ENCODE results near the gene KCNK15.

KCNK15 gene

GRCh38 chr20:44790638-44791393, 45.2 kb downstream of the KCNK15 start:
- Histone ChIP-seq H3K79me2 (ENCODE audit: control insufficient read depth, insufficient read depth, low read length) (no peaks in the 10 kb centered on the region), H3K9ac (ENCODE audit: low read length) (no peak overlapping the region), H3K4me3 (ENCODE audit: low read length) (no peak overlapping the region), H2BK15ac (replicated peaks; ENCODE audit: low read depth) (no peak overlapping the region), H2AK5ac (ENCODE audit: low read length) (no peak overlapping the region), H3K27me3 (ENCODE audit: insufficient read depth, low read length, poor library complexity) (no peaks in the 10 kb centered on the region), H4K5ac (ENCODE audit: low read length) (no peak overlapping the region), H3K27ac (ENCODE audit: low read depth, low read length) (no peak overlapping the region), H3K18ac (ENCODE audit: low read length) (no peak overlapping the region), H3K4me1 (ENCODE audit: control insufficient read depth, low read depth, low read length) (peaks cover 3% of the 10 kb centered on the region), H3K79me1 (ENCODE audit: low read length) (no peaks in the 10 kb centered on the region), H3K56ac (ENCODE audit: low read length) (no peak overlapping the region), H4K8ac (ENCODE audit: low read depth, low read length) (no peak overlapping the region), H3K4ac (ENCODE audit: low read depth, low read length) (no peak overlapping the region), H3K4me2 (ENCODE audit: low read length) (no peak overlapping the region), H3K23ac (ENCODE audit: low read length) (no peak overlapping the region), H3K36me3 (ENCODE audit: control insufficient read depth, insufficient read depth, low read length) (no peaks in the 10 kb centered on the region), H2BK5ac (ENCODE audit: low read length) (no peak overlapping the region), H2BK120ac (ENCODE audit: low read depth, low read length) (no peak overlapping the region)
- no CpG with 5 or more reads among the region's 11 CpGs for WGBS (ENCODE audit: extremely low coverage, insufficient coverage, low lambda C conversion rate)
- DNase-seq: no peak

- no peak overlapping the region for H3K56ac ChIP-seq (ENCODE audit: low read length)
- H2AK5ac ChIP-seq (ENCODE audit: low read length): no peak overlapping the region
- no peaks in the 10 kb centered on the region for H3K36me3 ChIP-seq (ENCODE audit: control insufficient read depth, insufficient read depth, low read length)
Observed at GRCh38 chr20:44792796-44793195, 47.1 kb downstream of the KCNK15 start.

GRCh38 chr20:44795836-44796235, 50.2 kb downstream of the KCNK15 start:
- H3K27me3 ChIP-seq (ENCODE audit: insufficient read depth, low read length, poor library complexity): no peaks in the 10 kb centered on the region
- no peak overlapping the region for H4K8ac ChIP-seq (ENCODE audit: low read depth, low read length)
- no peak overlapping the region for H3K23ac ChIP-seq (ENCODE audit: low read length)
- no peaks in the 10 kb centered on the region for H3K79me2 ChIP-seq (ENCODE audit: control insufficient read depth, insufficient read depth, low read length)
- WGBS (ENCODE audit: extremely low coverage, insufficient coverage, low lambda C conversion rate): no CpG with 5 or more reads among the region's 4 CpGs
- no peak overlapping the region for H3K9ac ChIP-seq (ENCODE audit: low read length)
- no peak overlapping the region for H2BK5ac ChIP-seq (ENCODE audit: low read length)
- no peak overlapping the region for H4K5ac ChIP-seq (ENCODE audit: low read length)
- H3K79me1 ChIP-seq (ENCODE audit: low read length): no peaks in the 10 kb centered on the region
- H3K56ac ChIP-seq (ENCODE audit: low read length): no peak overlapping the region
- no peak overlapping the region for H3K4me3 ChIP-seq (ENCODE audit: low read length)
- no peak for DNase-seq
- no peak overlapping the region for H3K4ac ChIP-seq (ENCODE audit: low read depth, low read length)
- no peak overlapping the region for H3K27ac ChIP-seq (ENCODE audit: low read depth, low read length)
- H3K18ac ChIP-seq (ENCODE audit: low read length): no peak overlapping the region
- no peak overlapping the region for H2BK15ac ChIP-seq (replicated peaks; ENCODE audit: low read depth)
- peaks cover 2% of the 10 kb centered on the region for H3K4me1 ChIP-seq (ENCODE audit: control insufficient read depth, low read depth, low read length)
- no peaks in the 10 kb centered on the region for H3K36me3 ChIP-seq (ENCODE audit: control insufficient read depth, insufficient read depth, low read length)
- no peak overlapping the region for H3K4me2 ChIP-seq (ENCODE audit: low read length)
- H2BK120ac ChIP-seq (ENCODE audit: low read depth, low read length): no peak overlapping the region
- H2AK5ac ChIP-seq (ENCODE audit: low read length): no peak overlapping the region

More at GRCh38 chr20:44792796-44793195, 47.1 kb downstream of the KCNK15 start:
- no peak overlapping the region for H3K4me2 ChIP-seq (ENCODE audit: low read length)
- no peak overlapping the region for H3K27ac ChIP-seq (ENCODE audit: low read depth, low read length)
- peaks cover 2% of the 10 kb centered on the region for H3K4me1 ChIP-seq (ENCODE audit: control insufficient read depth, low read depth, low read length)
- no peak overlapping the region for H3K4me3 ChIP-seq (ENCODE audit: low read length)
- no CpG with 5 or more reads among the region's 7 CpGs for WGBS (ENCODE audit: extremely low coverage, insufficient coverage, low lambda C conversion rate)
- H3K23ac ChIP-seq (ENCODE audit: low read length): no peak overlapping the region
- no peak overlapping the region for H2BK120ac ChIP-seq (ENCODE audit: low read depth, low read length)
- no peak overlapping the region for H2BK5ac ChIP-seq (ENCODE audit: low read length)
- no peaks in the 10 kb centered on the region for H3K27me3 ChIP-seq (ENCODE audit: insufficient read depth, low read length, poor library complexity)
- H3K9ac ChIP-seq (ENCODE audit: low read length): no peak overlapping the region
- no peak overlapping the region for H3K18ac ChIP-seq (ENCODE audit: low read length)
- H3K79me2 ChIP-seq (ENCODE audit: control insufficient read depth, insufficient read depth, low read length): no peaks in the 10 kb centered on the region
- H4K8ac ChIP-seq (ENCODE audit: low read depth, low read length): no peak overlapping the region
- H2BK15ac ChIP-seq (replicated peaks; ENCODE audit: low read depth): no peak overlapping the region
- no peak overlapping the region for H3K4ac ChIP-seq (ENCODE audit: low read depth, low read length)
- DNase-seq: no peak
- no peaks in the 10 kb centered on the region for H3K79me1 ChIP-seq (ENCODE audit: low read length)
- H4K5ac ChIP-seq (ENCODE audit: low read length): no peak overlapping the region

GRCh38 chr20:44796311-44796710, 50.6 kb downstream of the KCNK15 start:
- no peak overlapping the region for H2BK15ac ChIP-seq (replicated peaks; ENCODE audit: low read depth)
- no peaks in the 10 kb centered on the region for H3K79me1 ChIP-seq (ENCODE audit: low read length)
- H3K36me3 ChIP-seq (ENCODE audit: control insufficient read depth, insufficient read depth, low read length): no peaks in the 10 kb centered on the region
- H3K4me2 ChIP-seq (ENCODE audit: low read length): no peak overlapping the region
- no peak overlapping the region for H3K9ac ChIP-seq (ENCODE audit: low read length)
- H3K23ac ChIP-seq (ENCODE audit: low read length): no peak overlapping the region
- H3K4me3 ChIP-seq (ENCODE audit: low read length): no peak overlapping the region
- H2BK120ac ChIP-seq (ENCODE audit: low read depth, low read length): no peak overlapping the region
- no peak overlapping the region for H4K8ac ChIP-seq (ENCODE audit: low read depth, low read length)
- H3K56ac ChIP-seq (ENCODE audit: low read length): no peak overlapping the region
- H3K4ac ChIP-seq (ENCODE audit: low read depth, low read length): no peak overlapping the region
- no peak overlapping the region for H3K18ac ChIP-seq (ENCODE audit: low read length)
- H4K5ac ChIP-seq (ENCODE audit: low read length): no peak overlapping the region
- no peaks in the 10 kb centered on the region for H3K79me2 ChIP-seq (ENCODE audit: control insufficient read depth, insufficient read depth, low read length)
- no peak overlapping the region for H2AK5ac ChIP-seq (ENCODE audit: low read length)
- peaks cover 2% of the 10 kb centered on the region for H3K4me1 ChIP-seq (ENCODE audit: control insufficient read depth, low read depth, low read length)
- no peak for DNase-seq
- H3K27ac ChIP-seq (ENCODE audit: low read depth, low read length): no peak overlapping the region
- H2BK5ac ChIP-seq (ENCODE audit: low read length): no peak overlapping the region
- no peaks in the 10 kb centered on the region for H3K27me3 ChIP-seq (ENCODE audit: insufficient read depth, low read length, poor library complexity)

DNA sequence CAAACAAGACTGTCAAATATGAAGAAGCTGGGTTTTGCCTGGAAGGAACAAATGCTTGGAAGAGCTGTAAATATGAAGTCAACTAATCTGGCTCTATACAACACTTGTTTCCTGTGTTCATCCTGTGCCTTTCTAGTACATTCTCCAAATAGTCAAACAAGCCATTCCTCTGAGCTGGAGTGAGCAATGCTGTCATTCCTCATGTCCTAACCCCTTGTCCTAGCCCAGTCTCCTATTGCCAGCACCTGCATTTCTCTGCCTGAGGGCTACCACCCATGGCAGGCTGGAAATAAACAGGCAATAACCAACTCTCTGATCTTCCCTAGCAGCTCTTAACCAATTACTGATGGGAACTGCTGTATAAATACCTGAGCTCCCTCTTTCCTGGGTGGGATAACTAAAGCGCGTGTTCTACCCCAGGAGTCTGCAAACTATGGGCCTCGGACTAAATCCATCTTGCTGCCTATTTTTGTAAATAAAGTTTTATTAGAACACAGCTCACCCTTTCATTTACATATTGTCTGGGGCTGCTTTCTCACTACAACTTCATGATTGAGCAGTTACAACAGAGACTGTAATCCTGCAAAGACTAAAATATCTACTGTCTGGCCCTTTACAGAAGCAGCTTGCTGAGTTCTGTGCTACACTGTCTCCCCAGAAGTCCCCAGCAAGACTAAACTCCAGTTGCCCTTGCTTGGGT, 51.2 kb downstream of the KCNK15 start:
- Histone ChIP-seq H3K27ac (ENCODE audit: low read depth, low read length) (no peak overlapping the region), H2AK5ac (ENCODE audit: low read length) (no peak overlapping the region), H3K4ac (ENCODE audit: low read depth, low read length) (no peak overlapping the region)

More for the DNA sequence above, 51.2 kb downstream of the KCNK15 start:
- Histone ChIP-seq H2BK5ac (ENCODE audit: low read length) (no peak overlapping the region), H3K4me3 (ENCODE audit: low read length) (no peak overlapping the region), H4K5ac (ENCODE audit: low read length) (no peak overlapping the region), H3K36me3 (ENCODE audit: control insufficient read depth, insufficient read depth, low read length) (no peaks in the 10 kb centered on the region), H3K27me3 (ENCODE audit: insufficient read depth, low read length, poor library complexity) (no peaks in the 10 kb centered on the region), H3K4me1 (ENCODE audit: control insufficient read depth, low read depth, low read length) (peaks cover 2% of the 10 kb centered on the region), H3K56ac (ENCODE audit: low read length) (no peak overlapping the region), H3K23ac (ENCODE audit: low read length) (no peak overlapping the region), H3K9ac (ENCODE audit: low read length) (no peak overlapping the region), H3K79me1 (ENCODE audit: low read length) (no peaks in the 10 kb centered on the region), H3K79me2 (ENCODE audit: control insufficient read depth, insufficient read depth, low read length) (no peaks in the 10 kb centered on the region), H2BK15ac (replicated peaks; ENCODE audit: low read depth) (no peak overlapping the region), H4K8ac (ENCODE audit: low read depth, low read length) (no peak overlapping the region), H2BK120ac (ENCODE audit: low read depth, low read length) (no peak overlapping the region), H3K18ac (ENCODE audit: low read length) (no peak overlapping the region), H3K4me2 (ENCODE audit: low read length) (no peak overlapping the region)
- WGBS (ENCODE audit: extremely low coverage, insufficient coverage, low lambda C conversion rate): no CpG with 5 or more reads among the region's 3 CpGs
- no peak for DNase-seq

All from mesendoderm (in vitro differentiated cells).